Esophagus squamous epithelium (tissue), 5 donors: ENCODE results near the gene PRKCQ. TPM values are rescaled to one million over a fixed set of nuclear protein-coding genes. Genes with fewer than 3 reads are reported as not detected.

Experiments
- DNase-seq: peaks from one replicate; lab custom pipeline; 2025; lab: John Stamatoyannopoulos, UW
- H3K27ac ChIP-seq, 4 donors: fragments of 200-600 bp; sonication (generic); one replicate each; pipeline ENCODE4 v1.5.1; 2016 to 2019; ENCODE audit warnings: mild to moderate bottlenecking in 1 of 4
- H3K27me3 ChIP-seq, 4 donors: fragments of 200-600 bp; sonication (generic); 1 replicate in 3 of 4; 2 replicates in 1 of 4; pipeline versions ENCODE4 v1.5.1 to v1.6.0; 2017 to 2021; ENCODE audit warnings: antibody characterized with exemption in 1 of 4
- H3K36me3 ChIP-seq, 3 donors: fragments of 200-600 bp; sonication (generic); one replicate each; pipeline ENCODE4 v1.5.1; 2016 to 2019
- H3K4me1 ChIP-seq, 3 donors: fragments of 200-600 bp; sonication (generic); one replicate each; pipeline ENCODE4 v1.5.1; 2017 to 2019
- H3K4me3 ChIP-seq, 4 donors: fragments of 200-600 bp; sonication (generic); 1 replicate in 3 of 4; 2 replicates in 1 of 4; pipeline ENCODE4 v1.5.1; 2016 to 2019; ENCODE audit warnings: mild to moderate bottlenecking in 2 of 4, moderate library complexity in 1 of 4
- H3K9me3 ChIP-seq, 3 donors: fragments of 200-600 bp; sonication (generic); one replicate each; pipeline ENCODE4 v1.5.1; 2016 to 2019
- POLR2A ChIP-seq, 4 donors: fragments of 450-650 bp; IDR thresholded peaks; one replicate each; pipeline ENCODE4 v1.6.1; 2017; ENCODE audit warnings: antibody characterized with exemption in 4 of 4, mild to moderate bottlenecking in 4 of 4, moderate library complexity in 3 of 4
- WGBS, 2 donors: methylation state at CpG; one replicate each; pipeline ENCODE4 v1.1.5; 2018; 5-methylcytosine and 5-hydroxymethylcytosine counted together
- intact Hi-C: fragments of 100-400 bp; cut with DNase I; formaldehyde crosslinking; loops from one replicate; pipeline ENCODE4 v1.15.0; 2022
- total RNA-seq, 4 donors: library from RNA; depleted of rRNA; stranded (reverse); fragments of >200 nt; gene quantifications; one replicate each; pipeline ENCODE4 v1.1.0, GENCODE V29; 2016
- TF ChIP-seq, protein P1 (sequence below), 6 experiments: fragments of 450-650 bp in 4 of 6; fragments of 200-600 bp in 2 of 6; sonication (generic) in 2 of 6; IDR thresholded peaks; one replicate each; pipeline ENCODE4 v1.5.1; 2016 to 2019; ENCODE audit warnings: antibody characterized with exemption in 6 of 6, mild to moderate bottlenecking in 4 of 6, moderate library complexity in 4 of 6
- donor health status: DM: yes; HTN: yes; CAD: no.

PRKCQ gene
- total RNA-seq, 4 donors from 2014 or later = 0.76 to 2.7 (median 1.4) TPM

DNA sequence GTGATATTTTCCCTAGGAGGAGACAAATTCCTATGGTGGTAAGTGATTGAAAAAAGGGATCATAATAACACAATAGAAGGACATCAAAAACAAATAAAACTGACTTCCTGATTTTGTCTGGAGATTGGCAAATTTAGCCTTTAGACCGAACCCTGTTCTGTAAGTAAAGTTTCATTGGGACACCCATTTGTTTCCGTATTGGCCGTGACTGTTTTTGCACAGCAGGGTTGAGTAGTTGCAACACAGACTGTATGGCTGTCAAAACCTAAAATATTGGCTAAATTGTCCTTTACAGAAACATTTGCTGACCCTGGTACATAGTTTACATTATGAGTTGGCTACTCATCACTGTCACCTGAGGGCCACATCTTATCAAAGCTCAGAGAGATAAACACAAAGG, 168.6 kb downstream of the PRKCQ start:
- peaks cover 3 to 18% (median 9%) of the 10 kb centered on the region in 3 donors for H3K4me1 ChIP-seq
- WGBS, 2 donors = 77 to 89% methylated on average over 3 of the region's 3 CpGs
- H3K36me3 ChIP-seq = no peaks in the 10 kb centered on the region

DNA sequence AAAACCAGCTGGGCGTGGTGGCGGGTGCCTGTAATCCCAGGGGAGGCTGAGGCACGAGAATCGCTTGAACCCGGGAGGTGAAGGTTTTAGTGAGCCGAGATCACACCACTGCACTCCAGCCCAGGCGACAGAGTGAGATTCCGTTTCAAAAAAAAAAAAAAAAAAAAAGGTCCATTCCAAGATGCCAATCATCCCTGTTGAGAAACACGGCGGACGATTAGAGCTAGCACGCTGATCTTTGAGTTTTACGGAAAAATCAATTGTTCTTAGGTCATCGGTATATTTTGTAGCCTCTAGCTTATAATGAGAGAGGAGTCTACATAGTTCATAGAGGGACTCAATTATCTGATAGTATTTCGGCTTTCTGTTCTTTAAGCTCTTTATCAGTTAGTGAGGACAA, 169.2 kb downstream of the PRKCQ start:
- 82 to 86% methylated on average over 7 to 13 of the region's 15 CpGs for whole genome bisulfite sequencing, 2 donors
- H3K27ac ChIP-seq = peak overlapping the region in 3 of 4 donors; percentile 71 to 80 (median 74)
- H3K36me3 ChIP-seq = no peaks in the 10 kb centered on the region
- TF ChIP-seq, protein P1, sequence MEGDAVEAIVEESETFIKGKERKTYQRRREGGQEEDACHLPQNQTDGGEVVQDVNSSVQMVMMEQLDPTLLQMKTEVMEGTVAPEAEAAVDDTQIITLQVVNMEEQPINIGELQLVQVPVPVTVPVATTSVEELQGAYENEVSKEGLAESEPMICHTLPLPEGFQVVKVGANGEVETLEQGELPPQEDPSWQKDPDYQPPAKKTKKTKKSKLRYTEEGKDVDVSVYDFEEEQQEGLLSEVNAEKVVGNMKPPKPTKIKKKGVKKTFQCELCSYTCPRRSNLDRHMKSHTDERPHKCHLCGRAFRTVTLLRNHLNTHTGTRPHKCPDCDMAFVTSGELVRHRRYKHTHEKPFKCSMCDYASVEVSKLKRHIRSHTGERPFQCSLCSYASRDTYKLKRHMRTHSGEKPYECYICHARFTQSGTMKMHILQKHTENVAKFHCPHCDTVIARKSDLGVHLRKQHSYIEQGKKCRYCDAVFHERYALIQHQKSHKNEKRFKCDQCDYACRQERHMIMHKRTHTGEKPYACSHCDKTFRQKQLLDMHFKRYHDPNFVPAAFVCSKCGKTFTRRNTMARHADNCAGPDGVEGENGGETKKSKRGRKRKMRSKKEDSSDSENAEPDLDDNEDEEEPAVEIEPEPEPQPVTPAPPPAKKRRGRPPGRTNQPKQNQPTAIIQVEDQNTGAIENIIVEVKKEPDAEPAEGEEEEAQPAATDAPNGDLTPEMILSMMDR (IDR thresholded peaks at IDR 0.05) = no peak
- TF ChIP-seq POLR2A (IDR thresholded peaks at IDR 0.05) = no peak
- peaks cover 0 to under 1% (median 0%) of the 10 kb centered on the region in 4 donors for H3K27me3 ChIP-seq
- H3K4me1 ChIP-seq = peaks cover 3 to 18% (median 9%) of the 10 kb centered on the region in 3 donors
- no peak for DNase-seq
- no peak overlapping the region for H3K4me3 ChIP-seq
- H3K9me3 ChIP-seq = no peaks in the 10 kb centered on the region
- intact Hi-C loops = no loop called here

More for the DNA sequence above, 168.6 kb downstream of the PRKCQ start:
- Histone ChIP-seq H3K9me3 (no peaks in the 10 kb centered on the region), H3K27ac (no peak overlapping the region), H3K4me3 (no peak overlapping the region), H3K27me3 (no peaks in the 10 kb centered on the region)
- TF ChIP-seq, protein P1 (IDR thresholded peaks at IDR 0.05) = no peak
- no peak for TF ChIP-seq POLR2A (IDR thresholded peaks at IDR 0.05)
- DNase-seq = no peak
- intact Hi-C loops = no loop called here

- H3K4me3 ChIP-seq = peak overlapping the region in 1 of 4 donors; percentile 15
- intact Hi-C loops = no loop called here
- no peaks in the 10 kb centered on the region for H3K36me3 ChIP-seq
- WGBS, 2 donors = 41 to 54% methylated on average over 2 of the region's 2 CpGs
- peaks cover 0 to 5% (median 0%) of the 10 kb centered on the region in 4 donors for H3K27me3 ChIP-seq
- H3K4me1 ChIP-seq = peaks cover 3 to 18% (median 9%) of the 10 kb centered on the region in 3 donors
- no peak for DNase-seq
- H3K9me3 ChIP-seq = no peaks in the 10 kb centered on the region
- TF ChIP-seq POLR2A (IDR thresholded peaks at IDR 0.05) = no peak
- TF ChIP-seq, protein P1 (IDR thresholded peaks at IDR 0.05) = no peak
- H3K27ac ChIP-seq = peak overlapping the region; percentile 53 to 80 (median 72)
Observed at GRCh38 chr10:6409971-6410643, 170.0 kb downstream of the PRKCQ start.

GRCh38 chr10:6408799-6409198, 171.3 kb downstream of the PRKCQ start:
- intact Hi-C loops = no loop called here
- H3K36me3 ChIP-seq = no peaks in the 10 kb centered on the region
- no peaks in the 10 kb centered on the region for H3K9me3 ChIP-seq
- TF ChIP-seq, protein P1 (IDR thresholded peaks at IDR 0.05) = peak in 1 of 6 experiments; percentile 23
- no peak for TF ChIP-seq POLR2A (IDR thresholded peaks at IDR 0.05)
- whole genome bisulfite sequencing, 2 donors = 76 to 82% methylated on average over 3 of the region's 3 CpGs
- DNase-seq = no peak
- H3K4me1 ChIP-seq = peaks cover 3 to 18% (median 9%) of the 10 kb centered on the region in 3 donors
- no peak overlapping the region for H3K4me3 ChIP-seq
- peak overlapping the region in 1 of 4 donors; percentile 71 for H3K27ac ChIP-seq
- H3K27me3 ChIP-seq = peaks cover 0 to 5% (median 0%) of the 10 kb centered on the region in 4 donors

- no peak for DNase-seq
- Histone ChIP-seq H3K27ac (no peak overlapping the region), H3K36me3 (no peaks in the 10 kb centered on the region), H3K9me3 (no peaks in the 10 kb centered on the region), H3K4me3 (no peak overlapping the region), H3K27me3 (peaks cover 0 to 19% (median 0%) of the 10 kb centered on the region in 4 donors), H3K4me1 (peaks cover 3 to 18% (median 9%) of the 10 kb centered on the region in 3 donors)
- TF ChIP-seq POLR2A (IDR thresholded peaks at IDR 0.05) = no peak
- TF ChIP-seq, protein P1 (IDR thresholded peaks at IDR 0.05) = no peak
- WGBS, 2 donors = 91 to 93% methylated on average over 6 to 11 of the region's 11 CpGs
- intact Hi-C loops = no loop called here
Observed at GRCh38 chr10:6407034-6407721, 172.9 kb downstream of the PRKCQ start.
